Measurements from ENCODE around the gene ILKAP.

ILKAP gene

GRCh38 chr2:238163481-238164198 is 39.9 kb downstream of the ILKAP start:
- DNase-seq (ENCODE audit: low read depth in 1 of 2, low spot score in 1 of 2), result no peak
- H3K4me3 ChIP-seq (replicated peaks; ENCODE audit: insufficient read depth, low read length), result no peak overlapping the region
- peaks cover 34% of the 10 kb centered on the region for H3K27me3 ChIP-seq (ENCODE audit: insufficient read depth, poor library complexity, severe bottlenecking)
- no peak overlapping the region for H3K27ac ChIP-seq (replicated peaks)
- TF ChIP-seq REST (IDR thresholded peaks at IDR 0.05; ENCODE audit: insufficient replicate concordance, low read depth) (no peak), POLR2AphosphoS5 (IDR thresholded peaks at IDR 0.05; ENCODE audit: low read depth) (no peak), SPI1 (IDR thresholded peaks at IDR 0.05; ENCODE audit: borderline replicate concordance, low read depth) (no peak), CTCF (IDR thresholded peaks at IDR 0.05; ENCODE audit: insufficient read depth, low read length) (no peak), GABPA (IDR thresholded peaks at IDR 0.05; ENCODE audit: low read depth) (no peak)

GRCh38 chr2:238162846-238163441 is 40.6 kb downstream of the ILKAP start:
- Histone ChIP-seq H3K27me3 (ENCODE audit: insufficient read depth, poor library complexity, severe bottlenecking) (peaks cover 34% of the 10 kb centered on the region), H3K27ac (replicated peaks) (no peak overlapping the region), H3K4me3 (replicated peaks; ENCODE audit: insufficient read depth, low read length) (no peak overlapping the region)
- TF ChIP-seq SPI1 (IDR thresholded peaks at IDR 0.05; ENCODE audit: borderline replicate concordance, low read depth), result no peak
- TF ChIP-seq GABPA (IDR thresholded peaks at IDR 0.05; ENCODE audit: low read depth), result no peak
- TF ChIP-seq CTCF (IDR thresholded peaks at IDR 0.05; ENCODE audit: insufficient read depth, low read length), result no peak
- TF ChIP-seq POLR2AphosphoS5 (IDR thresholded peaks at IDR 0.05; ENCODE audit: low read depth), result no peak
- TF ChIP-seq REST (IDR thresholded peaks at IDR 0.05; ENCODE audit: insufficient replicate concordance, low read depth), result no peak
- DNase-seq (ENCODE audit: low read depth in 1 of 2, low spot score in 1 of 2), result no peak

GRCh38 chr2:238162251-238162845 is 41.1 kb downstream of the ILKAP start:
- TF ChIP-seq POLR2AphosphoS5 (IDR thresholded peaks at IDR 0.05; ENCODE audit: low read depth) (no peak), CTCF (IDR thresholded peaks at IDR 0.05; ENCODE audit: insufficient read depth, low read length) (no peak), REST (IDR thresholded peaks at IDR 0.05; ENCODE audit: insufficient replicate concordance, low read depth) (no peak)
- H3K4me3 ChIP-seq (replicated peaks; ENCODE audit: insufficient read depth, low read length), result no peak overlapping the region
- peaks cover 34% of the 10 kb centered on the region for H3K27me3 ChIP-seq (ENCODE audit: insufficient read depth, poor library complexity, severe bottlenecking)
- DNase-seq (ENCODE audit: low read depth in 1 of 2, low spot score in 1 of 2), result no peak
- H3K27ac ChIP-seq (replicated peaks), result no peak overlapping the region
